Kidney (tissue), 14 donors: ENCODE data around the gene EPAS1. TPM values are rescaled to one million over a fixed set of nuclear protein-coding genes. Genes with fewer than 3 reads are reported as not detected.

Experiments
- DNase-seq, 5 donors: peaks; one replicate each; pipeline ENCODE4 v3.0.0-alpha.2; 2013 to 2020
- FAIRE-seq: peaks from 2 replicates; lab custom pipeline; 2012; peaks lifted over from hg19 to GRCh38; lab: Jason Lieb, UNC
- H3K27ac ChIP-seq, 2 donors: one replicate each; pipeline ENCODE4 v1.7.0; 2013; ENCODE audit warnings: low read depth in 2 of 2, low read length in 2 of 2, inconsistent platforms in 1 of 2
- H3K27me3 ChIP-seq: one replicate; pipeline ENCODE4 v1.7.1; 2013; ENCODE audit warnings: low read length, inconsistent platforms; ENCODE audit not compliant: control insufficient read depth, insufficient read depth
- H3K36me3 ChIP-seq, 3 donors: one replicate each; pipeline versions ENCODE4 v1.7.0 to v1.7.1; 2013; ENCODE audit warnings: low read length in 3 of 3, control low read depth in 1 of 3, inconsistent platforms in 1 of 3; ENCODE audit not compliant: insufficient read depth in 3 of 3, control insufficient read depth in 2 of 3
- H3K4me1 ChIP-seq, 3 donors: one replicate each; pipeline versions ENCODE4 v1.7.0 to v1.7.1; 2013; ENCODE audit warnings: low read length in 3 of 3, inconsistent platforms in 1 of 3, low read depth in 1 of 3; ENCODE audit not compliant: control insufficient read depth in 2 of 3, insufficient read depth in 2 of 3
- H3K4me3 ChIP-seq, 3 donors: one replicate each; pipeline versions ENCODE4 v1.7.0 to v1.8.1; 2013; ENCODE audit warnings: low read length in 3 of 3, control low read depth in 1 of 3, inconsistent platforms in 1 of 3
- H3K9ac ChIP-seq, 3 donors: one replicate each; pipeline versions ENCODE4 v1.7.0 to v1.7.1; 2013; ENCODE audit warnings: low read length in 3 of 3, control low read depth in 1 of 3, inconsistent platforms in 1 of 3
- H3K9me3 ChIP-seq, 3 donors: one replicate each; pipeline versions ENCODE4 v1.7.0 to v1.7.1; 2013; ENCODE audit warnings: low read length in 3 of 3, control low read depth in 1 of 3, inconsistent platforms in 1 of 3; ENCODE audit not compliant: control insufficient read depth in 2 of 3, insufficient read depth in 1 of 3
- intact Hi-C: fragments of 100-400 bp; cut with DNase I; formaldehyde crosslinking; loops from one replicate; pipeline ENCODE4 v1.11.1; 2022
- polyA plus RNA-seq: library from polyadenylated mRNA; stranded (reverse); fragments of 350-450 nt; fragmentation: Illumina TruSeq; extraction: RNeasy Lipid Tissue Mini Kit (QIAGEN cat#74804); gene quantifications from one replicate; pipeline ENCODE4 v1.2.3, GENCODE V29; 2014; ENCODE audit warnings: low read depth, low replicate concordance; ENCODE audit not compliant: insufficient read depth
- total RNA-seq: library from RNA; stranded (reverse); fragmentation: NEBNext Ultra II Directional; extraction: Animal tissue kit (Norgen Biotek cat#: 25700); gene quantifications from one replicate; pipeline ENCODE4 v1.2.1, GENCODE V29; 2021
- TF ChIP-seq, protein P1 (sequence below): IDR thresholded peaks from 3 replicates; pipeline ENCODE4 v1.5.1; 2012; ENCODE audit warnings: mild to moderate bottlenecking, moderate library complexity, borderline replicate concordance; ENCODE audit not compliant: insufficient read depth; ENCODE audit errors: extremely low read depth
- donor health status: control.
- donor health status: control.
- donor health status: control.
- donor health status: control.
- donor health status: control.
- donor health status: DM: yes; HTN: yes; CAD: no.
- donor health status: Normal renal cell carcinoma (clear cell type).

Gene EPAS1
- total and polyA plus RNA-seq, 2 donors from 2014 or later: 142 to 398 TPM

DNA sequence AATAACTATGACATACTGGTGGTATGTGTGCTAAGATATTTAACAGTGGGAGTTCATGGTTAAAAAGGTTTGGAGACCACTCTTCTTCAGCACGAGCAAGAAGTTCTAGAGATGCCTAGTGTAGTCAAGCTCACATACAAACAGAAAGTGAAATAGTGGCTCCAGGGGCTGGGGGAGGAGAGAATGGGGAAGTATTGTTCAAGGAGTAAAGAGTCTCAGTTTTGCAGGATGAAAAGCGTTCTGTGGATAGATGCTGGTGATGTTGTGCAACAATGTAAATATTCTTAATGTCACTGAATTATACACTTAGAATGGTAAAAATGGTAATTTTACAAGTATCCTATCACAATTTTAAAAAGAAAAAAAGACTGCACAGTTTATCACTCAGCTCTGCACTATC is 29.0 kb upstream of the EPAS1 start:
- no peaks in the 10 kb centered on the region for H3K9me3 ChIP-seq
- intact Hi-C loops: no loop called here
- H3K27me3 ChIP-seq: no peaks in the 10 kb centered on the region
- H3K9ac ChIP-seq: no peak overlapping the region
- H3K4me3 ChIP-seq: no peak overlapping the region
- TF ChIP-seq, protein P1, sequence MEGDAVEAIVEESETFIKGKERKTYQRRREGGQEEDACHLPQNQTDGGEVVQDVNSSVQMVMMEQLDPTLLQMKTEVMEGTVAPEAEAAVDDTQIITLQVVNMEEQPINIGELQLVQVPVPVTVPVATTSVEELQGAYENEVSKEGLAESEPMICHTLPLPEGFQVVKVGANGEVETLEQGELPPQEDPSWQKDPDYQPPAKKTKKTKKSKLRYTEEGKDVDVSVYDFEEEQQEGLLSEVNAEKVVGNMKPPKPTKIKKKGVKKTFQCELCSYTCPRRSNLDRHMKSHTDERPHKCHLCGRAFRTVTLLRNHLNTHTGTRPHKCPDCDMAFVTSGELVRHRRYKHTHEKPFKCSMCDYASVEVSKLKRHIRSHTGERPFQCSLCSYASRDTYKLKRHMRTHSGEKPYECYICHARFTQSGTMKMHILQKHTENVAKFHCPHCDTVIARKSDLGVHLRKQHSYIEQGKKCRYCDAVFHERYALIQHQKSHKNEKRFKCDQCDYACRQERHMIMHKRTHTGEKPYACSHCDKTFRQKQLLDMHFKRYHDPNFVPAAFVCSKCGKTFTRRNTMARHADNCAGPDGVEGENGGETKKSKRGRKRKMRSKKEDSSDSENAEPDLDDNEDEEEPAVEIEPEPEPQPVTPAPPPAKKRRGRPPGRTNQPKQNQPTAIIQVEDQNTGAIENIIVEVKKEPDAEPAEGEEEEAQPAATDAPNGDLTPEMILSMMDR: no peak
- FAIRE-seq (no peak), DNase-seq (no peak)
- H3K27ac ChIP-seq: no peak overlapping the region
- H3K4me1 ChIP-seq: peaks cover 0 to 3% (median 0%) of the 10 kb centered on the region in 3 donors
- H3K36me3 ChIP-seq: no peaks in the 10 kb centered on the region

DNA sequence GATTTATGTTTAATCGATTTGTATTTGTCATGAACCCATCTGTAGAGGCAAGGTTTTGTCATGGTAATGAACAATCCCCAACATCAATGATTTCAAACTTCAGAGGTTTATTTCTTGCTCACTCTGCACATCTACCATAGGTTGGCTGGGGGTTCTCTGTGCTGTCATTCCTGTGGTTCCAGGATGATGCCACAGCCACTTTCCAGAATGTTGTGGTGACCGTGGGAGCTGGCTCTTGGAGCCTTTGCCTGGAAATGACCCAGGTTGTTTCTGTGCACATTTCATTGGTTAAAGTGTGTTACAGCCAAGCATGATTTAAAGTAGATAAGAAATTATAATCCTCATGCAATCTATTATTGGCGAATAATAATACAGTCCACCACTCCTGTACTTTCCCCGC is 28.2 kb upstream of the EPAS1 start:
- Histone ChIP-seq H3K27me3 (no peaks in the 10 kb centered on the region), H3K9me3 (no peaks in the 10 kb centered on the region), H3K36me3 (no peaks in the 10 kb centered on the region), H3K27ac (no peak overlapping the region), H3K4me3 (no peak overlapping the region), H3K9ac (no peak overlapping the region), H3K4me1 (peaks cover 0 to 3% (median 3%) of the 10 kb centered on the region in 3 donors)
- TF ChIP-seq, protein P1: no peak
- FAIRE-seq (no peak), DNase-seq (no peak)
- intact Hi-C loops: no loop called here

DNA sequence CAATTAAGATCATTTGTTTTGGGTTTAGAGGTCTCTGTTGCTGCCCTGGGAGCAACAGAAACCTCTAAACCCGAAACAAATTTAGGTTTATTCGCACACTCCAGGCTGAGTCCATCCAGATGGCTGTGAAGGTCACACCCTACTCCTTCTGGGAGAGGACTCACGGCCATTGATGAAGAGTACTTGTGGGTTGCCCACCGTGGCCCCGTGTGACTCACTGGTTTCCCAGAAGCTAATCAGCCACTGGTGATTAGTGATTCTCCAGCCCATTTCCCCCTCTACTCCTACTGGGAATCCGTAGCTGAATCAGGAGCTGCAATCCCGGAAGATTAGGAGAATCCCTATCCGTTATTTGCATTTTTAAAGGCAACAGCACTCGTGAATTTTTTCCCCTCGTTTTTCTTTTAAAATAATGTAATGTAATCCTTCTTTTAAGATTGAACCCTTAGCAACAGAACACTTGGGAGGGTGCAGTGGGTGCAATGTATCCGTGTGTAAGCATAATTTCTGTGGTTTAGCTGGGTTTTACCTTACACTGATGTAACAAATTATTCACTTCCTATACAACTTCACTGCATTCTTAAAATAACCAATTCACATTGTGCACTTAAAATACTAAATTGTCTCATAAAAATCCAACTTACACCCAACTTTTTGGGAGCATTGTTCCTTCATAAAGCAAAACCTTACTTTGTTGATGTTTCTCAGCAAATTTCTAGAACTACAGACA is 27.5 kb upstream of the EPAS1 start:
- TF ChIP-seq, protein P1: no peak
- no peak for DNase-seq
- Histone ChIP-seq H3K4me1 (peaks cover 0 to 10% (median 3%) of the 10 kb centered on the region in 3 donors), H3K9me3 (no peaks in the 10 kb centered on the region), H3K27me3 (no peaks in the 10 kb centered on the region), H3K9ac (no peak overlapping the region), H3K27ac (no peak overlapping the region), H3K36me3 (no peaks in the 10 kb centered on the region), H3K4me3 (no peak overlapping the region)
- intact Hi-C loops: no loop called here
- FAIRE-seq: no peak
